Fibroblast of gingiva (primary cell): ENCODE measurements around the gene C2CD4C.
A peak's percentile ranks its signal among the peaks of the same experiment; 100 is the strongest.
"Not testable (repeated sequence)": the region's sequence is repeated elsewhere in the genome, so short reads cannot be mapped to it uniquely, and the experiment has no call there.

Source experiments
- DNase-seq: peaks from one replicate; pipeline ENCODE4 v3.0.0-alpha.2; 2011; ENCODE audit warnings: low read depth

C2CD4C gene

DNA sequence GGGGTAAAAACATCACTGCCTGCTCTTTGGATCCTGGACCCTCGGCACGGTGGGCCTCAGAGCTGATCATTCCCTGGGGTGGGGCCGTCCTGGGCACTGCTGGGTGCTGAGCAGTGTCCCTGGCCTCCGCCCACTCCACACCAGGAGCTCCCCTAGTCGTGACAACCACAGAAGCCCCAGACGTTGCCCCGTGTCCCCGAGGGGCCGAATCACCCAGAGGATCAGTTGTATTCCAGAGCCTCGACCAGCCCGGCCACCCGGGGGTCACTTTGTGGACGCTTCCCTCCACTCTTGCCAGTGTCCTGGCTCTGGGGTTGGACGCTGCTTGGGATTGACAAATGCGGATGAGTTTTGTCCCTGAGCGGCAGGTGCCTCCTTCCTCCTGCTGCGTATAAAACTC is 10.2 kb downstream of the C2CD4C start:
- DNase-seq = no peak

- no peak for DNase-seq
Measured at GRCh38 chr19:397941-398706, 10.8 kb downstream of the C2CD4C start.

GRCh38 chr19:397321-397720 is 11.6 kb downstream of the C2CD4C start:
- DNase-seq = no peak

DNA sequence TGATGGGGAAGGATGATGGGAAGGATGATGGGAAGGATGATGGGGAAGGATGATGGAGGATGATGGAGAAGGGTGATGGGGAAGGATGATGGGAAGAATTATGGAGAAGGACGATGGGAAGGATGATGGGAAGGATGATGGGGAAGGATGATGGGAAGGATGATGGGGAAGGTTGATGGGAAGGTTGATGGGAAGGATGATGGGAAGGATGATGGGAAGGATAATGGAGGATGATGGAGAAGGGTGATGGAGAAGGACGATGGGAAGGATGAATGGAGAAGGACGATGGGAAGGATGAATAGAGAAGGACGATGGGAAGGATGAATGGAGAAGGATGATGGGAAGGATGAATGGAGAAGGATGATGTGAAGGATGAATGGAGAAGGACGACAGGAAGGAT is 13.5 kb downstream of the C2CD4C start:
- DNase-seq = no peak

DNA sequence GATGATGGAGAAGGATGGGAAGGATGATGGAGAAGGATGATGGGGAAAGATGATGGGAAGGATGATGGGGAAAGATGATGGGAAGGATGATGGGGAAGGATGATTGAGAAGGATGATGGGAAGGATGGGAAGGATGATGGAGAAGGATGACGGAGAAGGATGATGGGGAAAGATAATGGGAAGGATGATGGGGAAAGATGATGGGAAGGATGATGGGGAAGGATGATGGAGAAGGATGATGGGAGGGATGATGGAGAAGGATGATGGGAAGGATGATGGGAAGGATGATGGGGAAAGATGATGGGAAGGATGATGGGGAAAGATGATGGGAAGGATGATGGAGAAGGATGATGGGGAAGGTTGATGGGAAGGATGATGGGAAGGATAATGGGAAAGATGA is 14.1 kb downstream of the C2CD4C start:
- not testable (repeated sequence) for DNase-seq

GRCh38 chr19:393560-393959 is 15.4 kb downstream of the C2CD4C start:
- not testable (repeated sequence) for DNase-seq

DNA sequence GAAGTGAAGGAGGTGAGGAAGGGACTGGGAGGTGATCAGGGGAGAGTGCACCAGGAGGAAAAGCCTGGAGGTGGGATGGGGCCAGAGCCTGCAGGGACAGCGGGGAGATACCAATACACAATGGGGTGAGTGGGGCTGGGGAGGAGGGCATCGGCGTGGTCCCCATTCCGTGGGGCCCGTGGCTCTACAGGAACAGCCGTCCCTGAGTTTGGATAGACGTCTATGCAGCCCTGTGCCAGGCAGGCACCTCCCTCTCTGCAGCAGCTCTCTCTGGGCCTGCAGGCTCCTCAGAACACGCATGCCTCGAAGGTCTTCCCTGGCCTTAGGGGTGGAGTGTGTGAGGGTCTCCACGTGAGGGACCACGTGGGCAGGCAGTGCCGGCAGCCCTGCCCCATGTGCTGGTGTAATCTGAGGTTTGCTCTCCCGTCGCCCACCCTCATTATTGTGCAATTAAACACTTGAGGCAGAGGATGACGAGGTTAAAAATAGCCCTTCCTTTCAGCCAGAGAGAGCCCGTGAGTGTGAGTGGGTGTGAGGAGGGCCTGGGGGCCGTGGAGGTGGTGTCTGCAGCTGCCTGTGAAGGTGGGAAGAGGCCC is 16.5 kb downstream of the C2CD4C start:
- no peak for DNase-seq

- no peak for DNase-seq
Measured at GRCh38 chr19:391726-392374, 17.1 kb downstream of the C2CD4C start.

DNA sequence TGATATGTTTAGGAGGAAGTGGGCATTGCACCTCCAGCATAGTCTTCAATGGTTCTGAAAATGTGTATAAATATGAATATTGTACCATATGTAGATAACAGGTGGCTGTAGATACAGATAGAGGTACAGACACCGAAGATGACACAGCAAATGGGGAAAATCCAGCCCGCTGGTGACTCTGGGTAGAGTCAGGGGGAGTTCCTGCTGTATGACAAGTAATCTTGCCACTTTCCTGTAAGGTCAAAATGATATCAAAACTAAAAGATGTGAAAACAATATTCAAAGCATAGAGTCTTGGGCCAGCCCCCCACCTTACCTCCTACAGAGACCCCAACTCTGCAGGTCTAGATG is 17.8 kb downstream of the C2CD4C start:
- no peak for DNase-seq

DNA sequence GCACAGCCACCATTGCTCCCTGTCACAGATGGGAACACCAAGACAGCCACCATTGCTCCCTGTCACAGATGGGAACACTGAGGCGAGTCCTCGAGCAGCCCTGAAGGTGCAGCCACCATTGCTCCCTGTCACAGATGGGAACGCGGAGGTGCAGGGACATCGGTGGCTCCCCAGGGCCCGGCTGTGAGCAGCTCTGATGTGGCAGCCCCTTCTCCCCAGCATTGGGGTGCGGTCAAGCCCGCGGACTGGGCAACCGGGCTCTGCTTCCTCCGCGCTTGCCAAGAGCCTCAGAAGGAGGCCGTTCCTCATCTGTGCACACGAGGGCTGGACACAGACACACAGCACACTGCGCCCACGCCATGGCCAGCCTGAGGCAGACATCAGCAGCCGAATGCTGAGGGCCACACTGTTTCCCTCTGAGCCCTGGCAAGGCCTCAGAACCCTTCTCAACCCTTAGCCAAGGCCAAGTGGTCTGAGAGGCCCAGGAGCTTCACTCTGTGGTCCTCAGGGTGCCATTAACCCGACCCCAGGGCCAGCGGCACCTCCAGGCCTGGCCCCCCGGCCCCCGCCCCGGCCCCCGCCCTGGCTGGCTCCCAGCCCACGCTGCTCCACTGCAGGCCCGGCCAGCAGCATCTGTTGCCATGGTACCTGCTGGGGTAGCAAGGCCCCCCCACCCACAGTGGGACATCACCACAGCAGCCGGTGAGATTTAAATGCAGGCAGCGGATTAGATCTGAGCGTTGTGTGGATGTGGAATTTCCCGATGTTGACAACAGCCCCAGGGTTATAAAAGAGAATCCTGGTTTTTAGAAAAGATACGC is 18.4 kb downstream of the C2CD4C start:
- no peak for DNase-seq

GRCh38 chr19:389935-390289 is 19.0 kb downstream of the C2CD4C start:
- no peak for DNase-seq

GRCh38 chr19:389255-389934 is 19.6 kb downstream of the C2CD4C start:
- DNase-seq = no peak

GRCh38 chr19:388691-389090 is 20.3 kb downstream of the C2CD4C start:
- no peak for DNase-seq

GRCh38 chr19:387777-388176 is 21.2 kb downstream of the C2CD4C start:
- DNase-seq = no peak

GRCh38 chr19:386632-387301 is 22.2 kb downstream of the C2CD4C start:
- not testable (repeated sequence) for DNase-seq

DNA sequence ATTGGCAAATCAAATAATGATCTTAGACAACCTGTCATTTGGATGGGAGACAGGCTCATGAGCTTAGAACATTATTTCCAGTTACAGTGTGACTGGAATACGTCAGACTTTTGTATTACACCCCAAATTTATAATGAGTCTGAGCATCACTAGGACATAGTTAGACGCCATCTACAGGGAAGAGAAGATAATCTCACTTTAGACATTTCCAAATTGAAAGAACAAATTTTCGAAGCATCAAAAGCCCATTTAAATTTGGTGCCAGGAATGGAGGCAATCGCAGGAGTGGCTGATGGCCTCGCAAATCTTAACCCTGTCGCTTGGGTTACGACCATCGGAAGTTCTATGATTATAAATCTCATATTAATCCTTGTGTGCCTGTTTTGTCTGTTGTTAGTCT is 22.8 kb downstream of the C2CD4C start:
- not testable (repeated sequence) for DNase-seq

- DNase-seq = no peak
Measured at GRCh38 chr19:384799-385169, 24.2 kb downstream of the C2CD4C start.

- no peak for DNase-seq
Measured at GRCh38 chr19:383922-384798, 24.8 kb downstream of the C2CD4C start.

DNA sequence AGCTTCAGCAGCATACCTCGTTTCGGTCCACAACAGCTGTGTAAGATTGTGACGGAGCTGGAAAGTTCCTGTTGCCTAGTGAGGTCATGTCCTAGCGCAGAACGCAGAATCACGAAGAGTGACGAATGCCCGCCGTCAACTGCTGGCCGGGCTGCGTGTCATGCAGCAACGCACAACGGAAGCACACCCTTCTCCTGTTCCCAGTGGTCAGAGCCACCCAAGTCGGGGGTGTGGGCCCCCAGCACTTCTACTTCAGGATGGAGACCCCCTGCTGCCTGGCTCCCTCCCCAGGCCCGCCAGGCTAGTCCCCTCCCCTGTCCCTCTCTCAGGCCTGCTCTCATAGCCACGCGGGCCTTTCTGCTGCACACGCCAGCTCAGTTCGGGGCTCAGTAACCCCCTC is 25.9 kb downstream of the C2CD4C start:
- DNase-seq = no peak

DNA sequence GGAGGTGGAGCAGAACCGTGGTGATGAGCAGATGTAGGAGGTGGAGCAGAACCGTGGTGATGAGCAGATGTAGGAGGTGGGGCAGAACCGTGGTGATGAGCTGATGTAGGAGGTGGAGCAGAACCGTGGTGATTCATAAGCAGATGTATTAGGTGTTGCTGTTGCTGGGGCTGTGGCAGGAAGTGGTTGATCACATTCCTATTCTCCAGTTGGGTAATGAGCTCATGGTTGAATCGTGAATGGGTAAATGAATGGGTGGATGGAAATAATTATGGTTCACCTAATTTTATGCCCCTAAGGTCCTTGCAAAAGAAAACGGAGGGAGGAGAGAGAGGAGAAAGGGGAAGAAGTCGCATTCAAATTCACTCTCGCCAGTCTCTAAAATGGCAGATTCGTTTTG is 26.4 kb downstream of the C2CD4C start:
- DNase-seq = peak; percentile 62

DNA sequence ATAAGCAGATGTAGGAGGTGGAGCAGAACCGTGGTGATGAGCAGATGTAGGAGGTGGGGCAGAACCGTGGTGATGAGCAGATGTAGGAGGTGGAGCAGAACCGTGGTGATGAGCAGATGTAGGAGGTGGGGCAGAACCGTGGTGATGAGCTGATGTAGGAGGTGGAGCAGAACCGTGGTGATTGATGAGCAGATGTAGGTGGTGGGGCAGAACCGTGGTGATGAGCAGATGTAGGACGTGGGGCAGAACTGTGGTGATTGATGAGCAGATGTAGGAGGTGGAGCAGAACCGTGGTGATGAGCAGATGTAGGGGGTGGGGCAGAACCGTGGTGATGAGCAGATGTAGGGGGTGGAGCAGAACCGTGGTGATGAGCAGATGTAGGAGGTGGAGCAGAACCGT is 27.0 kb downstream of the C2CD4C start:
- not testable (repeated sequence) for DNase-seq
